Loucy (cell line): ENCODE data around the gene DNASE2.

Experiments used
- H2AFZ ChIP-seq: fragments of 200-600 bp; sonication (generic); 2 replicates; pipeline ENCODE4 v1.6.0; 2016; ENCODE audit warnings: antibody characterized with exemption, mild to moderate bottlenecking, low read length, moderate library complexity
- H3F3A ChIP-seq: fragments of 200-600 bp; 2 replicates; pipeline ENCODE4 v1.6.0; 2016; ENCODE audit warnings: antibody characterized with exemption, low read depth, mild to moderate bottlenecking
- H3K27me3 ChIP-seq: fragments of 200-600 bp; sonication (generic); 2 replicates; pipeline ENCODE4 v1.6.1; 2014; ENCODE audit warnings: low read length, mild to moderate bottlenecking; ENCODE audit not compliant: insufficient read depth, poor library complexity, severe bottlenecking
- H3K36me3 ChIP-seq: fragments of 200-600 bp; sonication (generic); 2 replicates; pipeline ENCODE4 v1.6.1; 2016; ENCODE audit warnings: low read length; ENCODE audit not compliant: insufficient read depth
- H3K4me1 ChIP-seq: fragments of 200-600 bp; sonication (generic); 2 replicates; pipeline ENCODE4 v1.5.1; 2014; ENCODE audit warnings: low read length, mild to moderate bottlenecking; ENCODE audit not compliant: insufficient read depth, poor library complexity, severe bottlenecking
- H3K4me2 ChIP-seq: fragments of 200-600 bp; sonication (generic); 2 replicates; pipeline ENCODE4 v1.6.0; 2014; ENCODE audit warnings: antibody characterized with exemption, low read length, low read depth, mild to moderate bottlenecking; ENCODE audit not compliant: poor library complexity, severe bottlenecking
- H3K4me3 ChIP-seq: fragments of 200-600 bp; sonication (generic); 2 replicates; pipeline ENCODE4 v1.5.1; 2014; ENCODE audit warnings: low read length, mild to moderate bottlenecking, mixed read lengths; ENCODE audit not compliant: poor library complexity, severe bottlenecking
- H3K79me2 ChIP-seq: fragments of 200-600 bp; sonication (generic); 2 replicates; pipeline ENCODE4 v1.6.1; 2014; ENCODE audit warnings: low read length; ENCODE audit not compliant: insufficient read depth
- H3K9ac ChIP-seq: fragments of 200-600 bp; sonication (generic); 2 replicates; pipeline ENCODE4 v1.6.0; 2014; ENCODE audit warnings: mild to moderate bottlenecking, low read depth, low read length, moderate library complexity; ENCODE audit not compliant: poor library complexity, severe bottlenecking
- H3K9me2 ChIP-seq: fragments of 200-600 bp; sonication (generic); replicated peaks from 2 replicates; pipeline ENCODE4 v1.6.1; 2016; ENCODE audit warnings: low read depth, low read length, mixed read lengths
- H3K9me3 ChIP-seq: fragments of 200-600 bp; sonication (generic); 2 replicates; pipeline ENCODE4 v1.6.1; 2014; ENCODE audit warnings: mild to moderate bottlenecking, antibody characterized with exemption, low read length, low read depth; ENCODE audit not compliant: insufficient read depth
- H4K20me1 ChIP-seq: fragments of 200-600 bp; sonication (generic); 2 replicates; pipeline ENCODE4 v1.6.0; 2014; ENCODE audit warnings: antibody characterized with exemption, low read length, mild to moderate bottlenecking; ENCODE audit not compliant: insufficient read depth, poor library complexity, severe bottlenecking
- EZH2phosphoT487 ChIP-seq: fragments of 200-600 bp; IDR thresholded peaks from 2 replicates; pipeline ENCODE4 v1.6.1; 2018; ENCODE audit warnings: antibody characterized with exemption, mild to moderate bottlenecking, moderate library complexity, borderline replicate concordance
- TF ChIP-seq, protein P1 (sequence below): fragments of 200-600 bp; sonication (generic); conservative IDR thresholded peaks from 2 replicates; pipeline ENCODE4 v1.5.1; 2014; ENCODE audit warnings: mild to moderate bottlenecking, antibody characterized with exemption, low read length

Gene DNASE2

DNA sequence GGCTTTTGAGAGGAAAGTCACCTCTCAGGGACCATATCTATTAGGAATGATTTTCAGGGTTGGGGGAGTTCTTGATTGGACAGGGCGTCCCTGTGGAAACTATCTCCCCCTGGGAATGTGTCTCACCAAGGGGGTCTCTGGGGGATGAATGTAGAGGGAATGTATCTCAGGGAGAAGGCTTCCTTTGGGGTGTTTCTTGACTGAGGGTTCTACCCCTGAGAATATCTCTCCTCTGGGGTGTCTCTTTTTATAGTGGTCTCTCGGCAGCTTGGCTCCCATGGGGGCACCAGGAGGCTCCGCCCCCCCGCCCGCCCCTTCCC, 47.9 kb downstream of the DNASE2 start:
- no peak overlapping the region for H2AFZ ChIP-seq
- H3K4me2 ChIP-seq: peak overlapping the region; percentile 62
- H3K9me2 ChIP-seq: no peaks in the 10 kb centered on the region
- H3F3A ChIP-seq: no peaks in the 10 kb centered on the region
- H3K36me3 ChIP-seq: no peaks in the 10 kb centered on the region
- H3K9ac ChIP-seq: no peak overlapping the region
- H3K9me3 ChIP-seq: no peaks in the 10 kb centered on the region
- H4K20me1 ChIP-seq: no peaks in the 10 kb centered on the region
- no peaks in the 10 kb centered on the region for H3K79me2 ChIP-seq
- H3K4me1 ChIP-seq: peaks cover 21% of the 10 kb centered on the region
- H3K27me3 ChIP-seq: no peaks in the 10 kb centered on the region
- peak overlapping the region; percentile 61 for H3K4me3 ChIP-seq
- no peak for TF ChIP-seq EZH2phosphoT487
- TF ChIP-seq, protein P1, sequence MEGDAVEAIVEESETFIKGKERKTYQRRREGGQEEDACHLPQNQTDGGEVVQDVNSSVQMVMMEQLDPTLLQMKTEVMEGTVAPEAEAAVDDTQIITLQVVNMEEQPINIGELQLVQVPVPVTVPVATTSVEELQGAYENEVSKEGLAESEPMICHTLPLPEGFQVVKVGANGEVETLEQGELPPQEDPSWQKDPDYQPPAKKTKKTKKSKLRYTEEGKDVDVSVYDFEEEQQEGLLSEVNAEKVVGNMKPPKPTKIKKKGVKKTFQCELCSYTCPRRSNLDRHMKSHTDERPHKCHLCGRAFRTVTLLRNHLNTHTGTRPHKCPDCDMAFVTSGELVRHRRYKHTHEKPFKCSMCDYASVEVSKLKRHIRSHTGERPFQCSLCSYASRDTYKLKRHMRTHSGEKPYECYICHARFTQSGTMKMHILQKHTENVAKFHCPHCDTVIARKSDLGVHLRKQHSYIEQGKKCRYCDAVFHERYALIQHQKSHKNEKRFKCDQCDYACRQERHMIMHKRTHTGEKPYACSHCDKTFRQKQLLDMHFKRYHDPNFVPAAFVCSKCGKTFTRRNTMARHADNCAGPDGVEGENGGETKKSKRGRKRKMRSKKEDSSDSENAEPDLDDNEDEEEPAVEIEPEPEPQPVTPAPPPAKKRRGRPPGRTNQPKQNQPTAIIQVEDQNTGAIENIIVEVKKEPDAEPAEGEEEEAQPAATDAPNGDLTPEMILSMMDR: no peak

DNA sequence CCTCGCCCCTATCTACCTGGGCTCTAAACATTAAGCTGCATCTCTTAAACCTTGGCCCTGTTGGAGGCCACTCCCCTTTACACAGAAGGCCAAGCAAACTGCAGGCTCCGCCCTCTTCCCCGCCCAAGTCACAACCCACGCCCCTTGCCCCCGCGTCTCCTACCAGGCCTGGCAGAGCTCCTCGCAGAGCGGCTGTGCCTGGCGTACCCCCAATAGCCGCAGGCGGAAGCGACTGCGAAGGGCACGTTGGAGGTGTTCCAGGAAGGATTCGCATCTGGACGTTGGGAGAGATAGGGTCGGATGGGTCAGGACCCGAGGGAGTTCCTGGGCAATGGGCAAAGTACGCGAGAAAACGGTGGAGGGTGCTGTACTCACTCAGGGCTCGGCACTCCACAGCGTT, 52.8 kb downstream of the DNASE2 start:
- no peak overlapping the region for H2AFZ ChIP-seq
- no peaks in the 10 kb centered on the region for H3K9me3 ChIP-seq
- no peaks in the 10 kb centered on the region for H3K9me2 ChIP-seq
- peak overlapping the region; percentile 42 for H3K4me2 ChIP-seq
- H3K36me3 ChIP-seq: no peaks in the 10 kb centered on the region
- no peak for TF ChIP-seq EZH2phosphoT487
- TF ChIP-seq, protein P1: no peak
- no peaks in the 10 kb centered on the region for H3F3A ChIP-seq
- peaks cover 6% of the 10 kb centered on the region for H3K4me1 ChIP-seq
- H3K79me2 ChIP-seq: no peaks in the 10 kb centered on the region
- H4K20me1 ChIP-seq: no peaks in the 10 kb centered on the region
- no peak overlapping the region for H3K9ac ChIP-seq
- H3K4me3 ChIP-seq: no peak overlapping the region
- H3K27me3 ChIP-seq: no peaks in the 10 kb centered on the region

DNA sequence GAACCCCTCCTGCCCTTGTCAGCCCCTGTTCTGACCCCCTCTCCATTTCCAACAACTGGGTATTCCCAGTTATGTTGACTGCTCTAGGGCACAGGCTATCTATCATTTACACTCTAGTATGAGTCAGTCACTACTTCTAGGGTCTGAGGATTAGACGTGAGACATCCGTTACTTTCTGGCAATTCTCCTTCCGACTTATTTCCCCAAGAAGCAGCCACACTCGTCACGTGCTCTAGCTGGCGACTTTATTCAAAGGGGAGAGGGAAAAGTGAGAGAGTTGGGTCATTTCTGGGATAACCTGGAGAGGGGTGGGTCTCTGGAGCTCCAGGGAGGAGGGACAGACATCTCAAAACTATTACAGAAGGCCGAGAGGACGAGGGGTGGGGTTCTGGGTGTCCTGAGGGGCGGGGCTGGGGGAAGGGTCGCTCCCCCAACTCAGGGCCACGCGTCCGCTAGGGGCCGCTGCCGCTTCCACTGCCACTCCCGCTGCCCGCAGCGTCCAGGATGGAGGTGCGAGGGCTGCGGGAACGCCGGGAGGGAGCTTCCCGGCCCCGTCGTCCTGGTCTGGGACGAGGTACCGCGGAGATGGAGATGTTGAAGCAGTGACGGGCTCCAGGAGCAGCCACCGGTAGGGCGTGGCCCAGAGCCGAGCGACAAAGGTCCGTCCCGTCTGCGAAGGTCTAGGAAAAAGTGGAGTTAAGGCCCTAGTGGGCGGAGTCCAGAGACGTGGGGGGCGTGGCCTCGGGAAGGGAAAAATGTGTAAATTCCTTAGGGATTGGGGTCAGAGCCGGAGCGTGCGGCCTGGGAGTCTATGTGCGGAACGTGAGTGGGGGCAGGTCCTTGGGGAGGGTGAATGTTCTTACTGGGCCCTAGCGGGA, 55.8 kb downstream of the DNASE2 start:
- no peaks in the 10 kb centered on the region for H4K20me1 ChIP-seq
- TF ChIP-seq, protein P1: no peak
- TF ChIP-seq EZH2phosphoT487: no peak
- no peaks in the 10 kb centered on the region for H3F3A ChIP-seq
- no peaks in the 10 kb centered on the region for H3K36me3 ChIP-seq
- no peaks in the 10 kb centered on the region for H3K9me2 ChIP-seq
- H3K4me1 ChIP-seq: no peaks in the 10 kb centered on the region
- no peaks in the 10 kb centered on the region for H3K27me3 ChIP-seq
- no peak overlapping the region for H3K9ac ChIP-seq
- H3K4me3 ChIP-seq: no peak overlapping the region
- no peaks in the 10 kb centered on the region for H3K9me3 ChIP-seq
- no peak overlapping the region for H3K4me2 ChIP-seq
- no peak overlapping the region for H2AFZ ChIP-seq
- H3K79me2 ChIP-seq: no peaks in the 10 kb centered on the region
